GM18505 (cell line): ENCODE measurements around the gene SZT2.

Experiments
- ATAC-seq: cut with Tn5 transposase; IDR thresholded peaks from one replicate; pipeline ENCODE4 v1.9.1; 2021; ENCODE audit not compliant: unreplicated experiment
- POLR2A ChIP-seq: IDR thresholded peaks from 4 replicates; pipeline ENCODE4 v1.6.1; 2011; ENCODE audit warnings: borderline replicate concordance; ENCODE audit not compliant: insufficient read depth, insufficient read length; ENCODE audit errors: extremely low read depth

Gene SZT2

DNA sequence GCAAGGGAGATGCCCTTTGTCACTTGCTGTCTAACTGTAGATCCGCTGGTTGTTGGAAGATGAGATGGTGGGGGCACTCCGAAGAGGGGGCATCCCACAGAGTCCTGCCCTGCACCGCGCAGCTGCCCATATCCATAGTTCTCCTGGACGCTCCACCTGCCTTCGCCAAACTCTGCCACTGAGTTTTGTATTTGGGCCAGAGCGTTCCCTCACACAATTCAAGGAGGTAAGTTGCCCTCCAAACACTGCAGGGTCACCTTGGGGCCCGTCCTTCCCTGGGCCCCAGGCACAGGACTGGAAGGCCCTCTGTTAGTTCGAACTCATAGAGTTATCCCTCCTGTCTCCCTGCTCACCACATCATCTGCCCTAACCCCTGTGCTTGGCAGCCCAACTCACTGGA is 42.0 kb downstream of the SZT2 start:
- TF ChIP-seq POLR2A: no peak
- no peak for ATAC-seq

DNA sequence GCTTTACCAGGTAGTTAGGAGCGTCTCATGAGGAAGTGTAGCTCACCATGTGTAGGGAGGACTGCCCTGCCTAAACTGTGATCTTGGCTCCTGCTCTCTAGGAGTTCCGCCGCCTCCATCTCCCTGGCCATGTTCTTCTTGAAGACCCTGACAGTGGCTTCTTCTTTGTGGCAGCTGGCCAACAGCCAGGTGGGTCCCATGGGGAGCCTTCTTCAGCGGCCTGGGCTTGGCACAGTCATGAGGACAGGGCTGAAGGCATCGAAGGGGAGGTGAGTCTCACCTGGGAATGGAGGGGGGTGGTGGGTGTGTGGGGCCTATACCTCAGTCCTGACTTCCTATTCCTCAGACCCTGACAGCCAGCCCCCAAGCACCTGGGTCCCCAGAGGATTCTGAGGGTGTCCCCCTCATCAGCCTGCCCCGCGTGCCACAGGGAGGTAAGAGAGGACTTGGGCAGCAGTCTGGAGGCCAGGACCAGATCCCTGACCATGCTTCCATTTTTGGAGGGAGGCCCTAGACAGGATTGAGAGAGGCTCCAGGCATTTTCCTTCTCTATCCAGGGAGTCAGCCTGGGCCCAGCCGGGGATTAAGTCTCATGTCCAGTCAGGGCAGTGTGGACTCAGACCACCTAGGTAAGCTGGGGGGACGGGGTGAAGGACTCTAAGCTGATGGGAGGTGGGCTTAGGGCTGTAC is 42.6 kb downstream of the SZT2 start:
- no peak for ATAC-seq
- TF ChIP-seq POLR2A: no peak

DNA sequence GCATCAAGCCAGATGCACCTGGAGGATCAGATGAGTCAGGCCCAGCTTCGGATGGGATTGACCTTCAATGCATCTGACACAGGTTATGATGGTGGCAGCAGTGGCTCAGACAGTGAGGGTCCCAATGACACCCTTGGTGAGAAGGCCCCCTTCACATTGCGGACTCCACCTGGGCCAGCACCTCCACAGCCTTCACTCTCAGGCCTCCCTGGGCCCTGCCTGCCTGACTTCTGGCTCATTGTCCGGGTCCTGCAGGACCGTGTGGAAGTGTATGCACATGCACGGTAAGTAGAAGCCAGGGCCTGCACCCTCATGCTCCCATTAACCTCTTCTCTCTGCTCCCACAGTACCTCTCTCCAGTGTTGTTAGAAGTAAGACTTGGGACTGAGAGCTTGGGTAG is 43.2 kb downstream of the SZT2 start:
- ATAC-seq: no peak
- no peak for TF ChIP-seq POLR2A

DNA sequence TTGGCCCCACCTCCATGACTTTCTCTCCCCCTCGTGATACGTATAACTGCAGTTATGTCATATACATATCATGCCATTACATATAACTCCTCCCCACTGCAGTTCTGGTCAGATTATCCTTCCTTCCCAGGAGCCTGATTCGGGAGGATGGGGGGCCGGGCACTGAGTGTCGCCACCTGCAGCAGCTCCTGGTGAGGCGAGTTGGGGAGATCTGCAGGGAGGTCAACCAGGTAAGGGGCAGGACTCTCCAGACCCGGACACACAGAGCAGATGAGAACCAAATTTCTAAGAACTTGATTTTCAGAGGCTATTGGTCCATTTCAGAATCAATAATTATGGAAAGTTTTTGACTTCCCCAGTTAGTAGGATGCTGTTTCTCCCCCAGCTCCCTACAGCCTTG is 44.6 kb downstream of the SZT2 start:
- no peak for TF ChIP-seq POLR2A
- no peak for ATAC-seq

DNA sequence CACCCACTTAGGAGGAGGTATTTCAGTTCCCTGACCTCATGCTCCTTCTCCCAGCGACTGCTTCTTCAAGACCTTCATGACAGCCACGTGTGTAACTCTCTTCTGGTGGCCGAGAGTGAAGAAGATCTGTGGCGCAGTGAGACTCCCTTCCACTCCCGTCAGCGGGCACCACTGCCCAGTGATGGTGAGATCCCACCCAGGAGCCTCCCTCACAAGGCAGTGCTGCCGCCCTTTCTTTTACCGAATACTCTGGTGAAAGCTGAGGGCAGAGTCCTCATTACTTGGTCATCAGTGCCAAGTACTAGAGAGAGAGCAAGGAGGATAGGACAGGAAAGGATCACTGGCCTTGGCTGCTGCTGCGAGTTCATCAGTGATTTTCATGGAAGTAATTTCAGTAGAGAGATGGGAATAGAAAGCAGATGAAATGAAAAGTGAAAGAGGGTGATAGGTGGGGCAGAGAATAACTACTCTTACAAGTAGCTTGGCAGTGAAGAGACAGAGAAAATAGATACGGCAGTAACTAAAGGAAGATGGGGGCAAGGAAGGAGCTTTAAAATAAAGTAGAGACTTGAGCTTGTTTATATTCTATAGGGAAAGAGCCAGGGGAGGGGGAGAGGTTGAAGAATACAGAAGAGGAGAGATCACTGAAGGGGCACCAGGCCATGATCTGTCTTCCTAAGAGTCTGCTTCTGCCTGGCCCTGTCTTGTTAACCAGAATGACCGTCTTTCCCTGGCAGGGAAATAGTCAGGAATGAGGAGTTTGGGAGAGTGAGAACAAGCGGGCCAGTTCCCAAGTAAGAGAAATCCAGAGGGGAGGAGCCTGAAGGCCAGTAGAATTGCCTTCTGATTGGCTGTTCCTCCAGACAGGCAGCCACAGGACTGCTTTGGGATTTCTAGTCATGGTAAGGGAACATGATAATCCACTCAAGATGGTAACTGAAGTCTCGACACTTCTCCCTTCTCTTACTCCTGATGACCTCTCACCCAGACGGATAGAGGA is 45.7 kb downstream of the SZT2 start:
- ATAC-seq: no peak
- no peak for TF ChIP-seq POLR2A

DNA sequence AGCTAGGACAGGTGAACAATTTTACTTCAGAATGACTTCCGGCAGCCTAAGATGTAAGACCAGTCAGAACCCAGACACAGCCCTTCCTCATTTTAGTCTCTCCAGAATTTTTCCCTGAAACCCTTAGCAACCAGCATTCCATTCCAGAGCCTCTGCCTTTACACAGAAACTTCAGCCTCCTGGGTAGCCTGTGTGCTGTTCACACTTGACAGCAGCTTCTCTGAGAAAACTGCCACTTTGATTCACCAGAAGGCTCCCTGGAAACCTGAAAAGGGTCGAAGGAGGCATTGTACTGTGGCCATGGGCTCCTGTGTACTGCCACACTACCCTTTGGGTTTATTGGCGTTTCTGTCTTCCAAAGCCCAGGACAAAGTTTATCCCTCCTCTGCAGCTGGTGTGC is 46.7 kb downstream of the SZT2 start:
- ATAC-seq: no peak
- no peak for TF ChIP-seq POLR2A

DNA sequence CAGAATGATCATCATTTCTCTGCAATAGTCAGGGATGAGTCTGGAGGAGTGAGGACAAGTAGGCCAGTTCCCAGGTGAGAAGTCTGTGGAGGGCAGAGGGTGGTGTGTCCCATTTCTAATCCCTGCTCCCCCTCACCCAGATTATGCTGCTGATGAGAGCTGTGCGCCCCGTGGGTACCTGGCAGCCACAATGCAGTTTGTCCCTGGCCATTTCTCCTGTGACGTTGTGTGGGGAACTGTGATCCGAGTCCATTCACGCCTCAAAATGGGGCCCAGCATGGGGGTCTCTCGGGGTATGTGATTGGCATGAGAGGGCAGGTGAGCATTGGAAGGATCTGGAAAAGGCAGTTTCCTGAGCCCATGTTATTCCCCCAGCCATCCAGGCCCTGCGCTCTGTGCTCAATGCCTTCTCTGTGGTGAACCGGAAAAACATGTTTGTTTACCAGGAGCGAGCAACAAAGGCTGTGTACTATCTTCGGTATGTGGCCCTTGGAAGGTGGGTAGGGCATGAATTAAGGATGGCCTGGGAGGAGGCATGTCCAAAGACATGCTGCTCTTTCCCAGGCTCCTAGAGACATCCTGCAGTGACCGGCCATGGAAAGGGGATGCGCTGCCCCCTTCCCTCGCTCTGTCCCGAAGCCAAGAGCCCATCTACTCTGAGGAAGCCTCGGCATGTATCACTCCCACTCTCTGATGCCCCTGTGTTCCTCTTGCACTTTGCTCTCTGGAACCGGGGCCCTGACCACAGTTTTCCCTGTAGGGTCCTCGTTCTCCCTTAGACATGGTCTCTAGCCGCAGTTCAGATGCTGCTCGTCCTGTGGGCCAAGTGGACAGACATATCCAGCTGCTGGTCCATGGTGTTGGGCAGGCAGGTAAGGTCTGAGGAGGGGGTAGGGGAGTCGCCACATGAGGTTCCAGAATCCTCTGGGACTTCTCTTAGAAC is 47.6 kb downstream of the SZT2 start:
- ATAC-seq: no peak
- no peak for TF ChIP-seq POLR2A

DNA sequence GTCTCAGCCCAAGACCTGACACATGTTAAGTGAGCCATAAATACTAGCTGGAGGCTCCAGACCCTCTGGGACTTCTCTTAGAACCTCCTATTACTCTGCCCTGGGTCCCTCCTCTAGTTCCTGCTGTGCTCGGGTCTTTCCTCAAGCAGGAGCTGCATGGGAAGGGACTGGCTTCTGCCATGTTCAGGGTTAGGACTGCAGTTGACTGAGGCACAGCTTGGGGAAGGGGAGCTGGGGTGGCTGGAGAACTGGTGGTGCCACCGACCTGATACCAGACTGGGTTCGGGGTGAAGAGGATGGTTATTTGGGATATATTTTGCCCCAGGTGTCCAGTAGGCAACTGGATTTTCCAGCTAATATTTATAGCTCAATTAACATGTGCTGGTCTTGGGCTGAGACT is 48.3 kb downstream of the SZT2 start:
- no peak for TF ChIP-seq POLR2A
- no peak for ATAC-seq

DNA sequence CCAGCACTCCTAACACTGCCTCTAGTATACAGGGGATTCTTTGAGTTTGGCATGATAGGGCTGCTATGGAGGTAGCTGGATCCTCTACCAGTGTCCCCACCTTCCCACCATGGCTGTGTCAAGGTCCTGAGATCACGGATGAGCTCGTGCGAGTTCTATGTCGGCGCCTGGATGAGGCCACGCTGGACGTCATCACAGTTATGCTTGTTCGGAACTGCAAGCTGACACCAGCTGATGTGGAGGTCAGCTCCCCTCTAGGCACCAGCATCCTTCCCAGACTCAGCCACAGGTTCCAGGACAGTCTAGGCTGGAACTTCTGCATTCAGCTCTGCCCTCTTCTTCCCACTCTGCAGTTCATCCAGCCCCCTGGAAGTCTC is 48.9 kb downstream of the SZT2 start:
- no peak for TF ChIP-seq POLR2A
- no peak for ATAC-seq

DNA sequence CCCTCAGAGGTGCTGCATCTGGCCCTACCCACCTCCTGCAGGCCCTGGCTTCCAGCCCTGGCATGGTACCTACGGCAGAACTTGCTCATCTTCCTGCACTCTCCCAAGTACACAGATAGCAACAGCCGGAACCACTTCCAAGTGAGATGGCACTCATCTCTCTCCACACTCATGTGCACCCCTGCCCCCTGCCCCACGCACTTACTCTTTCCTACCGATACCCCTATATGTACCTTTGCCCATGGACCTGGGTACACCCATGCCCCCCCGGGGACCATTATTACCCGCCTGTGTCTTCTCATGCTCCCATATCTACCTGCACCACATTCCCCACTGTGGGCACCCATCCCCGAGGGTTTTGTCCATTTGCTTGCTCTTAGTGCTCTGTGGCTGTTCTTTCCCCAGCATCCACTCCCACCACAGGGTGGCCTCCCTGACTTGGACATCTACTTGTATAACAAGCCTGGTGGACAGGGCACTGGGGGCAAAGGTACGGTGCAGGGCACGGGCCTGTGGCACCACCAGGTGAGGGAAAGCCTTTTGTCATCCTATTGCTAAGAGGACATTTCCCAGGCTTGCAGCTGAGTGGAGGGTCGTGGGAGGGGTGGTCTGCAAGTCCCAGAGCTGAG is 49.4 kb downstream of the SZT2 start:
- ATAC-seq: no peak
- no peak for TF ChIP-seq POLR2A

DNA sequence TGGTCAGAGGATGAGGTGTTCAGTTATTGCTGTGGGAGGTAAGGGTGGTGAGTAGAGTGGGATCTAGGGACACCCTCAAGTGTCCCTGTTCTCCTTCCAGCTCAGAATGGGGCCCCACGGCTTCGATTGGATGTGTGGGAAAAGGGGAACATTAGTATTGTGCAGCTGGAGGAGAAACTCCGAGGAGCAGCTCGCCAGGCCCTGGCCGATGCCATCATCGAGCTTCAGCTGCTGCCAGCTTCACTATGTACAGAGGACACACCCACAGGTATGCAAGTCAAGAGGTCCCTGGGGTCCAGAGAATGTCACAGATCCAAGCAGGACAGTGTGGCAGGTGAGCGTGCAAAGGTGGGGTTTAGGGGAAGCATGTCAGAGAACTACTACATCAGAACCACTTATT is 50.1 kb downstream of the SZT2 start:
- no peak for ATAC-seq
- no peak for TF ChIP-seq POLR2A

DNA sequence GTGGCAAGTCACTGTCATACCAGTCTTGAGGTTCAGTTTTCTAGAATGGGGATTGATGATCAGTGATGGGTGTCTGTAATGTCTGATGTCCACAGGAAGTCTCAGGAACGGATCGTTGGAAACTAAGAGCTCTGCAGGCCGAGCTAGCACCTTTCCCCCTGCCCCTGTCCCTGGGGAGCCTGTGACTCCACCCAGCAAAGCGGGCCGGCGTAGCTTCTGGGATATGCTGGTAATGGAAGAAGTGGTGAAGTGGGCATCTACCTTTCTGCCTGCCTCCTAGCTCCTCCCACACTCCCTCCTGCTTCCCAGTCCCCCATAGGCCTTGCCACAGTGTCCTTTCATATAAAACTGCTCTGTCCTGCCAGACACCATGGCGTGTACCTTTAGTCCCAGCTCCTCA is 50.7 kb downstream of the SZT2 start:
- ATAC-seq: no peak

More for the DNA sequence above, 50.7 kb downstream of the SZT2 start:
- TF ChIP-seq POLR2A: no peak
